GF-D8 (cell line): Measurements from ENCODE around the gene COX5A.
"Not testable (repeated sequence)": the region's sequence is repeated elsewhere in the genome, so short reads cannot be mapped to it uniquely, and the experiment has no call there.

Experiments used
- DNase-seq: peaks from one replicate; lab custom pipeline; 2025; lab: John Stamatoyannopoulos, UW

The COX5A gene

GRCh38 chr15:74955796-74956647, 18.1 kb upstream of the COX5A start:
- no peak for DNase-seq

GRCh38 chr15:74955017-74955416, 17.1 kb upstream of the COX5A start:
- DNase-seq = no peak

GRCh38 chr15:74954515-74954914, 16.6 kb upstream of the COX5A start:
- no peak for DNase-seq

GRCh38 chr15:74951006-74951405, 13.1 kb upstream of the COX5A start:
- no peak for DNase-seq

GRCh38 chr15:74950078-74950908, 12.4 kb upstream of the COX5A start:
- peak; percentile 30 for DNase-seq

GRCh38 chr15:74937272-74937589, 642 bp downstream of the COX5A start:
- peak; percentile 36 for DNase-seq

- not testable (repeated sequence) for DNase-seq
Measured at GRCh38 chr15:74935193-74935592, 2.7 kb downstream of the COX5A start.

GRCh38 chr15:74933573-74933972, 4.3 kb downstream of the COX5A start:
- DNase-seq = no peak

GRCh38 chr15:74928771-74929198, 9.1 kb downstream of the COX5A start:
- no peak for DNase-seq

GRCh38 chr15:74924525-74924924, 13.3 kb downstream of the COX5A start:
- DNase-seq = no peak

GRCh38 chr15:74920456-74920855, 17.4 kb downstream of the COX5A start:
- no peak for DNase-seq

- DNase-seq = no peak
Measured at GRCh38 chr15:74917676-74918075, 20.2 kb downstream of the COX5A start.

- DNase-seq = not testable (repeated sequence)
Measured at GRCh38 chr15:74913799-74914198, 24.1 kb downstream of the COX5A start.

- DNase-seq = no peak
Measured at GRCh38 chr15:74913041-74913440, 24.8 kb downstream of the COX5A start.

- no peak for DNase-seq
Measured at GRCh38 chr15:74908635-74909034, 29.2 kb downstream of the COX5A start.

GRCh38 chr15:74907163-74907870, 30.6 kb downstream of the COX5A start:
- DNase-seq = no peak

- DNase-seq = peak; percentile 64
Measured at GRCh38 chr15:74906450-74907162, 31.3 kb downstream of the COX5A start, which contains the start of gene FAM219B. Gene FAM219B, minus strand, starts transcription at chr15:74906851. Its CDS starts 51 bp downstream, at chr15:74906800.

- no peak for DNase-seq
Measured at GRCh38 chr15:74906067-74906449, 31.8 kb downstream of the COX5A start.

- DNase-seq = no peak
Measured at GRCh38 chr15:74904190-74904805, 33.6 kb downstream of the COX5A start.

- DNase-seq = no peak
Measured at GRCh38 chr15:74903676-74904075, 34.2 kb downstream of the COX5A start.
